ENCODE results near the gene ADK. TPM values are rescaled to one million over a fixed set of nuclear protein-coding genes. Genes with fewer than 3 reads are reported as not detected.

The ADK gene
- total and polyA plus RNA-seq, 11 donors, result 20.8 to 55.5 (median 39.8) TPM

GRCh38 chr10:74272288-74272687, 121.3 kb downstream of the ADK start:
- DNase-seq (no peak), ATAC-seq (no peak)
- Histone ChIP-seq H3K9me3 (peaks cover 0 to 3% (median 0%) of the 10 kb centered on the region in 12 donors), H3K4me1 (peaks cover 0 to 9% (median 0%) of the 10 kb centered on the region in 12 donors), H3K4me3 (no peak overlapping the region), H3K27me3 (no peaks in the 10 kb centered on the region), H3K36me3 (no peaks in the 10 kb centered on the region), H3K27ac (no peak overlapping the region)
- WGBS, 4 donors, result 95 to 99% (median 96%) methylated on average over 3 of the region's 3 CpGs
- intact Hi-C loops (cut with DNase I), result no loop called here
- no peak for TF ChIP-seq CTCF (IDR thresholded peaks at IDR 0.05)
- no peak for TF ChIP-seq POLR2A (IDR thresholded peaks at IDR 0.05)

- intact Hi-C loops (cut with DNase I), result no loop called here
- TF ChIP-seq CTCF (IDR thresholded peaks at IDR 0.05) (no peak), POLR2A (IDR thresholded peaks at IDR 0.05) (no peak)
- Histone ChIP-seq H3K4me1 (peaks cover 0 to 9% (median 0%) of the 10 kb centered on the region in 12 donors), H3K27ac (no peak overlapping the region), H3K4me3 (no peak overlapping the region), H3K27me3 (no peaks in the 10 kb centered on the region), H3K9me3 (peaks cover 0 to 3% (median 0%) of the 10 kb centered on the region in 12 donors), H3K36me3 (no peaks in the 10 kb centered on the region)
- 90 to 96% (median 92%) methylated on average over 6 of the region's 6 CpGs for WGBS, 4 donors
- DNase-seq (no peak), ATAC-seq (no peak)
These were observed 124.8 kb downstream of the ADK start for GRCh38 chr10:74275755-74276290.

GRCh38 chr10:74276416-74276815, 125.4 kb downstream of the ADK start:
- no peak for TF ChIP-seq POLR2A (IDR thresholded peaks at IDR 0.05)
- H3K27me3 ChIP-seq, result no peaks in the 10 kb centered on the region
- ATAC-seq (no peak), DNase-seq (no peak)
- no peak overlapping the region for H3K27ac ChIP-seq
- no peak overlapping the region for H3K4me3 ChIP-seq
- peaks cover 0 to 3% (median 0%) of the 10 kb centered on the region in 12 donors for H3K9me3 ChIP-seq
- H3K36me3 ChIP-seq, result no peaks in the 10 kb centered on the region
- H3K4me1 ChIP-seq, result peaks cover 0 to 9% (median 0%) of the 10 kb centered on the region in 12 donors
- intact Hi-C loops (cut with DNase I), result no loop called here

GRCh38 chr10:74282151-74282847, 131.3 kb downstream of the ADK start:
- intact Hi-C loops (cut with DNase I), result no loop called here
- WGBS, 4 donors, result 78 to 98% (median 95%) methylated on average over 4 of the region's 4 CpGs
- H3K36me3 ChIP-seq, result no peaks in the 10 kb centered on the region
- H3K27ac ChIP-seq, result no peak overlapping the region
- no peak for DNase-seq
- peaks cover 0 to 12% (median 4%) of the 10 kb centered on the region in 12 donors for H3K9me3 ChIP-seq
- no peaks in the 10 kb centered on the region for H3K27me3 ChIP-seq
- no peak overlapping the region for H3K4me3 ChIP-seq
- ATAC-seq, result no peak
- no peaks in the 10 kb centered on the region for H3K4me1 ChIP-seq
- no peak for TF ChIP-seq CTCF (IDR thresholded peaks at IDR 0.05)
- TF ChIP-seq POLR2A (IDR thresholded peaks at IDR 0.05), result no peak

All from heart left ventricle (tissue), 16 donors.